Naive B cell (primary cell): Measurements from ENCODE around the gene LMCD1. TPM values are rescaled to one million over a fixed set of nuclear protein-coding genes. Genes with fewer than 3 reads are reported as not detected.

ENCODE experiments used
- ATAC-seq, 2 donors: fragments of 150-1000 bp; cut with Tn5 transposase; 2 replicates each; pipeline ENCODE4 v1.10.0; 2021; ENCODE audit warnings: low read depth in 2 of 2, mild to moderate bottlenecking in 2 of 2, moderate library complexity in 2 of 2
- DNase-seq: peaks from one replicate; pipeline ENCODE4 v3.0.0; 2022
- H3K27ac Mint-ChIP-seq, 6 donors: one replicate each; pipeline ENCODE4 v1.8.0; 2020 to 2022; ENCODE audit warnings: mild to moderate bottlenecking in 6 of 6, mixed read lengths in 6 of 6, moderate library complexity in 5 of 6, inconsistent platforms in 2 of 6
- H3K27me3 Mint-ChIP-seq, 3 donors: one replicate each; pipeline ENCODE4 v1.8.0; 2021 to 2022; ENCODE audit warnings: mixed read lengths in 3 of 3, mild to moderate bottlenecking in 1 of 3
- H3K36me3 Mint-ChIP-seq, 2 donors: one replicate each; pipeline ENCODE4 v1.8.0; 2020 to 2022; ENCODE audit warnings: mixed read lengths in 2 of 2, inconsistent platforms in 1 of 2, mild to moderate bottlenecking in 1 of 2
- H3K4me1 Mint-ChIP-seq, 3 donors: one replicate each; pipeline ENCODE4 v1.8.0; 2020 to 2022; ENCODE audit warnings: mixed read lengths in 3 of 3, inconsistent platforms in 1 of 3, mild to moderate bottlenecking in 1 of 3, moderate library complexity in 1 of 3
- H3K4me3 Mint-ChIP-seq, 8 donors: one replicate each; pipeline ENCODE4 v1.8.0; 2020 to 2022; ENCODE audit warnings: mild to moderate bottlenecking in 8 of 8, mixed read lengths in 8 of 8, moderate library complexity in 8 of 8, inconsistent platforms in 2 of 8
- H3K9me3 Mint-ChIP-seq, 7 donors: one replicate each; pipeline ENCODE4 v1.8.0; 2020 to 2022; ENCODE audit warnings: mixed read lengths in 7 of 7, mild to moderate bottlenecking in 5 of 7, inconsistent platforms in 2 of 7, moderate library complexity in 1 of 7
- polyA plus RNA-seq, 6 donors: library from polyadenylated mRNA; unstranded; fragments of 300-500 nt; fragmentation: Illumina TruSeq; gene quantifications; one replicate each; pipeline ENCODE4 v1.2.3, GENCODE V29; 2021; ENCODE audit warnings: low read depth in 6 of 6

LMCD1 gene
- polyA plus RNA-seq, 6 donors from 2014 or later: 0.56 to 1.0 TPM; not detected in 4

DNA sequence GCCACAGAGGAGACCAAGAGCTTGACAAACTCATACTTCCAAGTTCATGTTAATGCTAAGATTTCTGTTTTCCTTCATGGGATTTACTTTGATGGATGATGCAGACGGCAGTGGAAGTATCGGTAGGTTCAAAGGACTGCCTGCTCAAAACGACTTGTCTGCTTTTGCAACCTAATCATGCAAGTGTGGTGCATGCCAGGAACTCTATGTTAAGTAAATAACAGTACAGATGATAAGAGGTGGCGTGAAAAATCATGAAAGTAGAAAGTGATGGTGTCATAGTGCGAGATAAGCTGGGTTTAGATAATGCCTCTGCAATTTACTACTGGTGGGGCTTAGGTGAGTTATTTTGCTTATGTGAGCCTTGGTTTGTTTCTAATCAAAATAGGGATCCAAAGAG lies 14.7 kb upstream of the LMCD1 start:
- Mint-ChIP-seq H3K27ac (no peak overlapping the region), H3K36me3 (no peaks in the 10 kb centered on the region), H3K27me3 (peaks cover 4 to 12% (median 5%) of the 10 kb centered on the region in 3 donors), H3K4me3 (no peak overlapping the region), H3K9me3 (peaks cover 0 to 11% (median 0%) of the 10 kb centered on the region in 7 donors), H3K4me1 (no peaks in the 10 kb centered on the region)
- ATAC-seq (no peak), DNase-seq (no peak)

DNA sequence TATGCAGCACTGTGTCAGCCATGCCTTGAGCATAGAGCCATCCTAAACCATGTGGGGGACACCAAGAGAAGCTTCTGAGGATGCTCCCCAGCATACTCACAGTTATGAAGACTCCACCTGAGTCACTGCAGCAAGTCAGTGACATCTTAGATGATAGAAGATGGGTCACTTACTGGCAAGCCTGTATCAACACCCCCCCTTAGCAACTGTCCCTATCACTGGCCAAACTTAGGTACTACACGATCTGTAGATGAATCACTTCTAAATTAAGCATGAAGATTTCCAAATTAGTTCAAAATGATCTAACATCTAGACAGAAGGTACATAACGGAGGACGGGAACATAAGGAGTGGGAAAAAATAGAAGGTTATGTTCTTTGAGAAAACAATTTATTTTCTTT lies 13.2 kb upstream of the LMCD1 start:
- no peak for DNase-seq
- peaks cover 0 to 11% (median 0%) of the 10 kb centered on the region in 7 donors for H3K9me3 Mint-ChIP-seq
- H3K36me3 Mint-ChIP-seq: no peaks in the 10 kb centered on the region
- no peak for ATAC-seq
- no peaks in the 10 kb centered on the region for H3K4me1 Mint-ChIP-seq
- H3K4me3 Mint-ChIP-seq: no peak overlapping the region
- H3K27ac Mint-ChIP-seq: no peak overlapping the region
- H3K27me3 Mint-ChIP-seq: peaks cover 4 to 16% (median 9%) of the 10 kb centered on the region in 3 donors

DNA sequence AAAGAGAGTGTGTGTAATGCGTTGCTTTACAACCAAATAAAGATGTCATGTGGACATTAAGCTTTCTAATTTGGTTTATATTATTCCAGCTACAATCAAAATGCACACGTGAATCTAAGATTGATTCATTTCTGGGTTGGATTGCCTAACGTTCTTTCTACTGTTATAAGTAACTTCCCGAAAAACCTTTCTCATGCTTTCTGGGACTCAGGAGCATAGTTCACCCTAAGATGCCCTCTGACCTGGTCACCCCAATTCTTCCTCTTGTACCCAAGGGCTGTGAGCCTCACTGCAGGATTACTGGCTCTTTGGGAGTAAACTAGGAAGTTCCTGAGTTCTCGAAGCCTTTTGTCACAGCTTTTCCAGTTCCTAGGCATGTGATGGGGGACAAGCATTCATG lies 12.7 kb upstream of the LMCD1 start:
- peaks cover 4 to 16% (median 9%) of the 10 kb centered on the region in 3 donors for H3K27me3 Mint-ChIP-seq
- H3K27ac Mint-ChIP-seq: no peak overlapping the region
- ATAC-seq (no peak), DNase-seq (no peak)
- H3K9me3 Mint-ChIP-seq: peaks cover 0 to 11% (median 0%) of the 10 kb centered on the region in 7 donors
- H3K36me3 Mint-ChIP-seq: no peaks in the 10 kb centered on the region
- no peaks in the 10 kb centered on the region for H3K4me1 Mint-ChIP-seq
- H3K4me3 Mint-ChIP-seq: no peak overlapping the region

DNA sequence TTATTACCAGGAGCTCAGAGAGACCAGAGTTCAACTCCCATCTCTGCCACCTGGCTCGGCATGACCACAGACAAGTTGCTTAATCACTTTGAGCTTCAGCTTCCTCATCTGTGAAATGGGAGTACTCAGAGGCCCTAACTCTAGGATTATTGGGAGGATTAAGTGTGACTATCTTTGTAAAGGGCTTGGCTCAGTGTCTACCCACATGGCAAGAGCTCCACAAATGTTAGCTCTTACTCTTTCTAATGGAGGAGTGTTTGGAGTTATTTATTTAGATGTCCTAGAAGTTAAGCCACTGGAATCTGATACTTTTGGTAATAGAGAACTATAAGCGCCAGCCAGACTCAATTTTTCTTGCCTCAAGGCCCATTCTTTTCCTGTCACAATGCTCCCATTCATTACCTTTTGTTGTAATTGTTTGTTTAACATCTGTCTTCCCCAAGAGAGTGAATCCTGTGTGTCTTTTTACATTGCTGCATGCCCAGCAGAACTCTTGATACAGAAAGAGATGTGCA lies 12.3 kb upstream of the LMCD1 start:
- DNase-seq: no peak
- peaks cover 0 to 10% (median 0%) of the 10 kb centered on the region in 7 donors for H3K9me3 Mint-ChIP-seq
- no peak for ATAC-seq
- H3K36me3 Mint-ChIP-seq: no peaks in the 10 kb centered on the region
- H3K27me3 Mint-ChIP-seq: peaks cover 4 to 16% (median 9%) of the 10 kb centered on the region in 3 donors
- H3K4me3 Mint-ChIP-seq: no peak overlapping the region
- H3K27ac Mint-ChIP-seq: no peak overlapping the region
- no peaks in the 10 kb centered on the region for H3K4me1 Mint-ChIP-seq

DNA sequence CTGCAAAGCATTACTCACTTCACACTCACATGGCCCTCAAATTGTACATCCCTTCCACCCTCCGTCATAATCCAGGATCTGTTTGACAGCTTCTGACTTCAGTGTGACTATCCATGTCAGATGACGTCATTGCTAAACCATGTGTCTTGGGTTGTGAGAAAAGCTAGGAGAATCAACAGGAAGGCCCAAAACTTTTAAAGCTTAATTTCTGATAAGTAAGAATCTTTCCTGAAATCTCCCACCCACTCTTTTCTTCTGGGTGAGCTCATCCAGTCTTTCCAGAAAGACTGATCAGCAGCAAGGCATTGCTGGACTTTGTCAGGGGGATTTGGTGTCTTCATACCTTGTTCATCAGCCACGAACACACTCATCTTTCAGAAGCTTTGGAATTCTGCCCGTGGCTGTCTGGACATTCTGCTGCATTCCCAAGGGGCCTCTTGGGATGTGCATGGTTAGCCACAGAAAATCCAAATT lies 11.5 kb upstream of the LMCD1 start:
- no peaks in the 10 kb centered on the region for H3K36me3 Mint-ChIP-seq
- H3K4me3 Mint-ChIP-seq: no peak overlapping the region
- peaks cover 0 to 2% (median 0%) of the 10 kb centered on the region in 7 donors for H3K9me3 Mint-ChIP-seq
- peaks cover 4 to 16% (median 9%) of the 10 kb centered on the region in 3 donors for H3K27me3 Mint-ChIP-seq
- no peak for ATAC-seq
- DNase-seq: no peak
- H3K27ac Mint-ChIP-seq: no peak overlapping the region
- H3K4me1 Mint-ChIP-seq: no peaks in the 10 kb centered on the region

DNA sequence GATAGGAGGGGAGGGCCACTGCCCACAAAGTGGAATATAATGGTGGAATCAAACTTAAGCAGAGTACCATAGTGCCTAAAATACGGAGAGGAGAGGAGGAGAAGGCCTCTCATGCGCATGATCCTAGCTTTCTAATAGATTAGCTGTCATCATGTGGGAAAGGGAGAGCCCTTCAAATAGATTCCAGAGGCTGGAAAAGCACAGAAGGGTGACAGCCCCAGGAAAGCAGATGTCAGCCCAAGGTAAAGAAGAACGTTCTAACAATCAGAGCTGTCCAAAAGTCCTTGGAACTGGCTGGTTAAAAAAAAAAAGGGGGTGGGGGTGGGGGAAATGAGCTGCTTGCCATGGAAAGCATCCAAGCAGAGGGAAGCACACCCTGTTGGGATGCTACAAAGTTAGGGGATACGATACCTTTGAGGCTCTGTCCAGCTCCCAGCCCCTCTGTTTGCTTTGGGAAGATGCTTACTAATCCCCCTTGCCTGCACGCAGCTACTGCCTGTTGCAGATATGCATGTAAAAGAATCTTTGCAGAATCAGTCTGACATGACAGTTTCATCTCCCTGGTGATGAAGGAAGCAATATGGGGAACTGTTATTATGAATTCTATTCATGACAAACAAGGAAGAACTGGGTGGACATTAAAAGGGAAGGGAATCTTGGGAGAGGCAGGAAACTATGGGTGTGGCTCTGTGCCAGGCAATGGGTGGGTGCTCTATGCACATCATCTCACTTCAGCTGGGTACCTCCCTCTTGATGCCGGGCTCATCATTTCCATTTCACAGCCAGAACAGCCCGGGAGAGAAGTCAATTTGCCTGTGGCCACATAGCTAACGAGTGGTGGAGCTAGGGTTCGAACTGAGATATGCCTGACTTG lies 10.1 kb upstream of the LMCD1 start:
- Mint-ChIP-seq H3K36me3 (no peaks in the 10 kb centered on the region), H3K4me3 (no peak overlapping the region), H3K9me3 (peaks cover 0 to 2% (median 0%) of the 10 kb centered on the region in 7 donors), H3K4me1 (no peaks in the 10 kb centered on the region), H3K27me3 (peaks cover 4 to 16% (median 9%) of the 10 kb centered on the region in 3 donors), H3K27ac (no peak overlapping the region)
- ATAC-seq (no peak), DNase-seq (no peak)

DNA sequence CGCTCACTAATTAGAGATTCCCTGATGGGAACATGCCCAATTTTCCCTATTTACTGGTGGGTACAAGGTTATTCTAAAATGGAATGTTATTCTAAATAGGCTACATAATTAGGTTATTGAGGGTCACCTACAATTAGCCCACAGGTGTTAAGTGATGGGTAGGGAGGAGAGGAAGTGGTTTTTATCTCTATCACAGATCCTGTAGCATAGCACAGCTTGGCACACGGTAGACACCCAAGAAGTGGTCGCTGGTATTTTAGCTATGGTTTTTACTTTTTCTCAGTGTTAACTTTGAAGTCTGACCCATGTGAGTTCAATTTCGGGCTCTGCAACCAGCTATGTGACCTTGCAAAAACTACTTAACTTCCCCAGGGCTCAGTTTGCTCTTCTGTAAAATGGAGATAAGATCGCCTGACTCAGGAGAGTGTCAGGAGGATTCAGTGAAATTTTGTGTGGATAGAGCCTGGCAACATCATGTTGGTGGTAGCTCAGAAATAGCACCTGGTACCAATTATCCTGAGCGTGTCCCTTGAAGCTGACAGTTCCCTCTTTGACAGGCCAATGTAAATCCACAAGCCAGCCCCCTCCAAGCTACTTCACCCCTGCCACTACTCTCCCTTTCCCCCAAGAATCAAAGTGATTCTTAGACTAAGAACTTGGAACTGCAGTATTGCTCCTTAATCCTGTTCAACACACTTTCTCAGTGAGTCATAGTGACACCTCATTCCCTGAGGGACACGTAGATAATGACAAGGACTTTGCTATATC lies 8.7 kb upstream of the LMCD1 start:
- no peak overlapping the region for H3K4me3 Mint-ChIP-seq
- H3K27me3 Mint-ChIP-seq: peaks cover 4 to 22% (median 9%) of the 10 kb centered on the region in 3 donors
- no peaks in the 10 kb centered on the region for H3K36me3 Mint-ChIP-seq
- no peaks in the 10 kb centered on the region for H3K4me1 Mint-ChIP-seq
- ATAC-seq (no peak), DNase-seq (no peak)
- peaks cover 0 to 4% (median 0%) of the 10 kb centered on the region in 7 donors for H3K9me3 Mint-ChIP-seq
- no peak overlapping the region for H3K27ac Mint-ChIP-seq

DNA sequence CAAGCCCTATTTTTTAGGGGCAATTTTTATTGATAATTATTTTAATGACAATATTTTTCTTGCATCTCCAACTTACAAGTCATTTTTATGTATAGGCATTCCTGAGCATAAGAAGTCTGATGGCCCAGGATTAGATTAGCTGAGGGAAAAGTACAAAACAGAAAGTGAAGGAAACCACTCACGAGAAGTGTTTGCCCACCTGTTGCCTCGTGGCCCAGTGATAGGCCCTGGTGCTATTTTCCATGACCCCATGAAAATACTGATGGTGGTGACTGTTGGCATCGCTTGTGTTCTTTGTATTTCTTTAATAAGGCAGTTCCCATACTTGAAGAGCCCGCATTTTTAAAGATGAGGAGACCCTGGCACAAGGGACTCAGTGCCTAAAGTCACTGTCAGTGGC lies 7.9 kb upstream of the LMCD1 start:
- no peaks in the 10 kb centered on the region for H3K4me1 Mint-ChIP-seq
- H3K4me3 Mint-ChIP-seq: no peak overlapping the region
- no peak overlapping the region for H3K27ac Mint-ChIP-seq

DNA sequence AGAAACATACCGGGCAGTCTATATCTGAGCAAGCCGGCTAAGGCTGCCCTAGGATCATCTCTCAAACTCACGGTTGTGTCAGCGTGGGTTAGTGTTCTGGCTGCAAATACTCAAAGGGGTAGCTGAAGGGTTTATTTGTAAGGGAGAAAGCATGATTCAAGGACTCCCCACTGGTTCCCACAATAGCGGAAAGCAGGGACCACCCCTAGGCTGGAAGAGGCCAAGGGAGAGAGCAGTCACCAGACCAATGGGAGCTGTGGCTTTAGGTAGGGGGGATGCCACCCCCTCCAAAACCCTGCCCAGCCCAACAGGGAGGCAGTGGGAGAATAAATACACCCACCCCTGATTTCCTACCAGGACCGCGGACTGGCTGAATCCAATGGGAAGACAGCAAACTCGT lies 7.3 kb upstream of the LMCD1 start:
- DNase-seq (no peak), ATAC-seq (no peak)
- H3K27me3 Mint-ChIP-seq: peaks cover 9 to 24% (median 9%) of the 10 kb centered on the region in 3 donors
- no peaks in the 10 kb centered on the region for H3K36me3 Mint-ChIP-seq
- peaks cover 0 to 4% (median 0%) of the 10 kb centered on the region in 7 donors for H3K9me3 Mint-ChIP-seq
- no peaks in the 10 kb centered on the region for H3K4me1 Mint-ChIP-seq
- H3K27ac Mint-ChIP-seq: no peak overlapping the region
- no peak overlapping the region for H3K4me3 Mint-ChIP-seq

More for the DNA sequence above, 7.9 kb upstream of the LMCD1 start:
- Mint-ChIP-seq H3K36me3 (no peaks in the 10 kb centered on the region), H3K9me3 (peaks cover 0 to 4% (median 0%) of the 10 kb centered on the region in 7 donors), H3K27me3 (peaks cover 9 to 24% (median 9%) of the 10 kb centered on the region in 3 donors)
- ATAC-seq: no peak
- DNase-seq: no peak

DNA sequence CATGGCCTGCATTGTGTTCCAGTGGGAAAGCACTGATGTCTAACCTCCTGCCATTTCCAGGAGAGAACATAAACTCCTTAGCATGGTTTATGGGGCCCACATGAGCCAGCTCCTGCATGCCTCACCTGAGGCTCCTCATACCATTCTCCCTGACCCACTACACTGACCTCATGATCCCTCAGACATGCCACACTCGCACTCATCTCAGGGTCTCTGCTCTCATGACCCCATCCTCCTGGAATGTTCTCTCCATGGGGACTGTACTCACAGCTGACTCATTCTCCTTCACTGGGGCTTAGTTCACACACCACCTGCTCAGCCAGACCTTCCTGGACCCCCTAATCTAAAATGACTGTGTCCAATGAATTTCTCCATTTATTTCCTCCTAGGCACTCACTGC lies 4.0 kb upstream of the LMCD1 start:
- ATAC-seq (no peak), DNase-seq (no peak)
- H3K36me3 Mint-ChIP-seq: no peaks in the 10 kb centered on the region
- H3K9me3 Mint-ChIP-seq: peaks cover 0 to 4% (median 0%) of the 10 kb centered on the region in 7 donors
- H3K4me3 Mint-ChIP-seq: no peak overlapping the region
- peaks cover 7 to 14% (median 8%) of the 10 kb centered on the region in 3 donors for H3K4me1 Mint-ChIP-seq
- H3K27me3 Mint-ChIP-seq: peaks cover 5 to 16% (median 9%) of the 10 kb centered on the region in 3 donors
- H3K27ac Mint-ChIP-seq: no peak overlapping the region

DNA sequence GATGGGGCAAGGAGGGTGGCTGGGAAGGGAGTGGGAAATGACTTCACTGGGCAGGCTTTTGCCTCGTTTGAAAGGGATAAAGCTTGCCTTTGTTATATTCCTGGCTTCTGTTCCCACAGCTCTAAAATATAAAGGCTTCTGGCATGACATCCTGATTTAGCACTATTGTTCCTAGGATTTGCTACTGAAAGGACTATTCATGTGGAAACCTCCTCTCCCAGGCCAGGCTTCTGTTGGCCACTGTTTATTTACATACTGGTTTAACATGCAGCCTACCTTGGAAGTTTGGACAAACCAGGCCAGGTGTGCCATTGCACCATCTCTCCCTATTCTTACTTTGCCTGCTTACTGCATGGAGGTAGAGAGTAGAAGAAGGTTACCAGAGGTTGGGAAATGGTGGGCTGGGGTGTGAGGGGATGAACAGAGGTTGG lies 2.4 kb upstream of the LMCD1 start:
- no peaks in the 10 kb centered on the region for H3K36me3 Mint-ChIP-seq
- peaks cover 5 to 16% (median 9%) of the 10 kb centered on the region in 3 donors for H3K27me3 Mint-ChIP-seq
- H3K4me1 Mint-ChIP-seq: peaks cover 7 to 15% (median 8%) of the 10 kb centered on the region in 3 donors
- no peak overlapping the region for H3K27ac Mint-ChIP-seq
- DNase-seq (no peak), ATAC-seq (no peak)
- H3K4me3 Mint-ChIP-seq: no peak overlapping the region
- peaks cover 0 to 4% (median 0%) of the 10 kb centered on the region in 7 donors for H3K9me3 Mint-ChIP-seq

DNA sequence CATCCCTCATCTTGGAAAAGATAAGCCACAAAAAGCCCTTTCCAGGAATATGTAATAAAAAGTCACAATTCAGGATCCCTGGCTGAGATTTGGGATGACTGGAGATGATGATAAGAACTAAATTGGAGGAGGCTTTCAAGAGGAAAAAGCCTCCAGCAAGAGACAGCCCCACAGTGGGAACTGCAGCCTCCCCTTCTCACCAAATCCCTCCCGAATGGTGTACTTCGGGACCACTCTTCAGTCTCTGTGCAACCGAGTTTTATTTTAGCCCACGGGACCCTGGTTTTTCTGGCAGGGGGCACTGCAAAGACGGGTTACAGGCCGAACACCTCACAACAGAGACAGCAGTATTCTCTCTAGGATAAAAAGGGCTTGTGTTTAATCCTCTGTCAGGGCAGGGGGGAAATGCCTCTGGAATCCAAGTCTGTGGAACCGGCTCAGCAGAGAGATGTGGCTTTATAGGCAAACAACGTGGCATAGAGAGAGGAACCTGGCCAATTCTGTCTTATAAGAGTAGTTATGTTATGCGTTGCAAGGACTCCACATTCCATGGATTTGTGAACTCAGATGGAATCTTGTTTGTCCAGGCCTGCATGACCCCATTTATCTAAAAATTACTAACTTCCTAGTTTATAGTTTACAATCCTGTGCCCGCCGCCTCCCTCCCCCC lies 1.2 kb upstream of the LMCD1 start:
- ATAC-seq (no peak), DNase-seq (no peak)
- H3K27me3 Mint-ChIP-seq: peaks cover 5 to 16% (median 9%) of the 10 kb centered on the region in 3 donors
- peak overlapping the region in 1 of 6 donors; percentile 56 for H3K27ac Mint-ChIP-seq
- peaks cover 7 to 15% (median 8%) of the 10 kb centered on the region in 3 donors for H3K4me1 Mint-ChIP-seq
- H3K36me3 Mint-ChIP-seq: no peaks in the 10 kb centered on the region
- H3K9me3 Mint-ChIP-seq: peaks cover 0 to 4% (median 0%) of the 10 kb centered on the region in 7 donors
- peak overlapping the region in 5 of 8 donors; percentile 12 to 92 (median 75) for H3K4me3 Mint-ChIP-seq

DNA sequence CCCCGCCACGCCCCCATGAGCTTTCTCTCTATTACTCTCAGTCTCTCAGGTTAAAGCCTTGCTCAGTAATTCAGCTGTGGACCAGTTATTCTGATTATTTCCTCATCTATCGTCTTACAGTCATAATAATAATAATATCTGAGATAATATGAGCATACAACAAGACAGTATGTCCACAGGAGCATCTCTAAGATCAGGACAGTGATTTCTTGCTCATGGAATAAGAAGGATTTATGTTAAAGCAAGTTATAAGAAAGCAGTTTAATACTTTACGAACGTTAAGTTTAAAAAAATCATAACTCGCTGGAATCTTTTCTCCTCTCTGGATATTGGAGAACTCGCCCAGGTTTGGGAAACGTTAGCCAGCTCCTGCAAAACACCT lies 643 bp upstream of the LMCD1 start:
- Mint-ChIP-seq H3K9me3 (peaks cover 0 to 4% (median 0%) of the 10 kb centered on the region in 7 donors), H3K27ac (peak overlapping the region in 3 of 6 donors; percentile 52 to 76 (median 56)), H3K27me3 (peaks cover 5 to 16% (median 9%) of the 10 kb centered on the region in 3 donors), H3K4me1 (peaks cover 7 to 15% (median 8%) of the 10 kb centered on the region in 3 donors), H3K4me3 (peak overlapping the region; percentile 70 to 92 (median 84)), H3K36me3 (no peaks in the 10 kb centered on the region)
- DNase-seq: no peak
- no peak for ATAC-seq
